ENCODE measurements around the gene AOPEP.

DNA sequence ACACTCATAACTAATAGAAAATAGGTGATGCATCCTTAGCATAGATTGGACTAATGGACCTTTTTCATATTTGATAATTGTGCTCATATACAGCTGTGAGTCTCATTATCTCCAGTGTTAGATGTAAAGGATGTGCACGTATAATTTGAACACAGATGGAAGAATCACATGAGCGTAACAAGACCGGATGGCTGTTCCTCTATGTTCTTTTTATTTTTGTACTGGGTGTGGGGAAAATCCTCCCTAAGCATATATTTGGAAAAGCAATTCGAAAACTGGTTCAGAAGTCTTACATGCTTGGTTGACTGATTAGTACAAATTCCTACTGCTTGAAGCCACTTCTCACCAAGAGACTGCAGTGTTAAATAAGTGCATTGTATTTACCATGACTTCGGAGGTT is 230.2 kb downstream of the AOPEP start:
- TF ChIP-seq, protein P1, sequence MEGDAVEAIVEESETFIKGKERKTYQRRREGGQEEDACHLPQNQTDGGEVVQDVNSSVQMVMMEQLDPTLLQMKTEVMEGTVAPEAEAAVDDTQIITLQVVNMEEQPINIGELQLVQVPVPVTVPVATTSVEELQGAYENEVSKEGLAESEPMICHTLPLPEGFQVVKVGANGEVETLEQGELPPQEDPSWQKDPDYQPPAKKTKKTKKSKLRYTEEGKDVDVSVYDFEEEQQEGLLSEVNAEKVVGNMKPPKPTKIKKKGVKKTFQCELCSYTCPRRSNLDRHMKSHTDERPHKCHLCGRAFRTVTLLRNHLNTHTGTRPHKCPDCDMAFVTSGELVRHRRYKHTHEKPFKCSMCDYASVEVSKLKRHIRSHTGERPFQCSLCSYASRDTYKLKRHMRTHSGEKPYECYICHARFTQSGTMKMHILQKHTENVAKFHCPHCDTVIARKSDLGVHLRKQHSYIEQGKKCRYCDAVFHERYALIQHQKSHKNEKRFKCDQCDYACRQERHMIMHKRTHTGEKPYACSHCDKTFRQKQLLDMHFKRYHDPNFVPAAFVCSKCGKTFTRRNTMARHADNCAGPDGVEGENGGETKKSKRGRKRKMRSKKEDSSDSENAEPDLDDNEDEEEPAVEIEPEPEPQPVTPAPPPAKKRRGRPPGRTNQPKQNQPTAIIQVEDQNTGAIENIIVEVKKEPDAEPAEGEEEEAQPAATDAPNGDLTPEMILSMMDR (IDR thresholded peaks at IDR 0.05), result no peak
- no peak for TF ChIP-seq POLR2A (IDR thresholded peaks at IDR 0.05)
